NCI-H526 treated with DMSO at 0.1 percent for 48 hours (cell line): ENCODE data around the gene DIP2B.
"Not testable (repeated sequence)": the region's sequence is repeated elsewhere in the genome, so short reads cannot be mapped to it uniquely, and the experiment has no call there.

Source experiments
- DNase-seq: peaks from one replicate; lab custom pipeline; 2025; lab: John Stamatoyannopoulos, UW

DIP2B gene

GRCh38 chr12:50520416-50521207 lies 15.8 kb downstream of the DIP2B start:
- DNase-seq, result no peak

GRCh38 chr12:50521781-50522180 lies 17.0 kb downstream of the DIP2B start:
- not testable (repeated sequence) for DNase-seq

- no peak for DNase-seq
Measured at GRCh38 chr12:50523772-50524171, 19.0 kb downstream of the DIP2B start.

GRCh38 chr12:50524621-50525020 lies 19.8 kb downstream of the DIP2B start:
- no peak for DNase-seq

GRCh38 chr12:50525422-50525821 lies 20.6 kb downstream of the DIP2B start:
- DNase-seq, result no peak

- no peak for DNase-seq
Measured at GRCh38 chr12:50527359-50527726, 22.6 kb downstream of the DIP2B start.

- no peak for DNase-seq
Measured at GRCh38 chr12:50528800-50529199, 24.0 kb downstream of the DIP2B start.

GRCh38 chr12:50529345-50529744 lies 24.6 kb downstream of the DIP2B start:
- no peak for DNase-seq

GRCh38 chr12:50530532-50530931 lies 25.7 kb downstream of the DIP2B start:
- DNase-seq, result no peak

- DNase-seq, result no peak
Measured at GRCh38 chr12:50533203-50533584, 28.4 kb downstream of the DIP2B start.

- DNase-seq, result no peak
Measured at GRCh38 chr12:50533971-50534370, 29.2 kb downstream of the DIP2B start.

GRCh38 chr12:50536831-50537537 lies 32.2 kb downstream of the DIP2B start:
- DNase-seq, result peak; percentile 36

GRCh38 chr12:50537538-50537919 lies 32.7 kb downstream of the DIP2B start:
- DNase-seq, result peak; percentile 13

GRCh38 chr12:50538182-50538581 lies 33.4 kb downstream of the DIP2B start:
- no peak for DNase-seq

GRCh38 chr12:50541139-50541538 lies 36.4 kb downstream of the DIP2B start:
- no peak for DNase-seq

- peak; percentile 69 for DNase-seq
Measured at GRCh38 chr12:50542448-50542847, 37.7 kb downstream of the DIP2B start.

GRCh38 chr12:50543188-50543587 lies 38.4 kb downstream of the DIP2B start:
- DNase-seq, result not testable (repeated sequence)

- no peak for DNase-seq
Measured at GRCh38 chr12:50545213-50545612, 40.4 kb downstream of the DIP2B start.

GRCh38 chr12:50545786-50546185 lies 41.0 kb downstream of the DIP2B start:
- no peak for DNase-seq

GRCh38 chr12:50546441-50547318 lies 41.9 kb downstream of the DIP2B start:
- no peak for DNase-seq

GRCh38 chr12:50547742-50548141 lies 43.0 kb downstream of the DIP2B start:
- no peak for DNase-seq

GRCh38 chr12:50549885-50550284 lies 45.1 kb downstream of the DIP2B start:
- DNase-seq, result no peak
